ENCODE results near the gene PNMA8A.
A peak's percentile ranks its signal among the peaks of the same experiment; 100 is the strongest.

PNMA8A gene

DNA sequence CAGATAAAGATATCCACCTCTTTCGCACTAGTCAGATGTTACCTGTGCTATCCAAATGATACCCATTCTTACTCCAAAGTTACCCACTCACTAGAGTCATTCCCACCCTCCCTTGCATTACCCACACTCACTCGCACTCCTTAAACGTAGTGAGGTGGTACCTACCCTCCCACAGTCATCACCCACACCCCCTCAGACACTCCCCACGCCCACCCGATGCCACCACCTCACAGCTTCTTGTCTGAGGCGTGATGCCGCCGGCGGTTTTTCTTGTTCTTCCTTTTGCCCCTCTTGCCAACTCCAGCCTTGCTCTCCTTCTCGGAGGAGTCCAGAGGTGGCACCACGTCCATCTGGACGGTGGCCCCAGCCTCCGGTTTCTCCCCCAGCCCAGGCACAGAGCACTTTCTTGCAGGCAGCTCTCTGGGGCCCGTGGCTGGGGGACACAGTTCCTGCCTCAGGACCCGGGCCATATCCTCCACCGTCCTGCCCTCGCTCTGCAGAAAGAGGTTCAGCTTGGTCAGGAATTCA is 43.8 kb downstream of the PNMA8A start:
- Histone ChIP-seq H3K9me3 (ENCODE audit: insufficient read depth, low read depth, low read length) (no peaks in the 10 kb centered on the region), H3K79me2 (ENCODE audit: insufficient read depth, low read length) (no peaks in the 10 kb centered on the region), H2AFZ (ENCODE audit: low read length) (no peak overlapping the region), H3K9me2 (replicated peaks; ENCODE audit: low read depth, low read length) (no peaks in the 10 kb centered on the region), H3K4me3 (ENCODE audit: low read length, poor library complexity, severe bottlenecking) (no peak overlapping the region), H3K36me3 (ENCODE audit: insufficient read depth, low read length) (no peaks in the 10 kb centered on the region), H3K4me2 (ENCODE audit: low read depth, low read length, poor library complexity, severe bottlenecking) (no peak overlapping the region), H3K9ac (ENCODE audit: low read depth, low read length, poor library complexity, severe bottlenecking) (no peak overlapping the region), H4K20me1 (ENCODE audit: insufficient read depth, low read length, poor library complexity, severe bottlenecking) (no peaks in the 10 kb centered on the region), H3K27me3 (ENCODE audit: insufficient read depth, low read length, poor library complexity, severe bottlenecking) (no peaks in the 10 kb centered on the region), H3K4me1 (ENCODE audit: insufficient read depth, low read length, poor library complexity, severe bottlenecking) (no peaks in the 10 kb centered on the region), H3F3A (ENCODE audit: low read depth) (no peaks in the 10 kb centered on the region)
- no peak for TF ChIP-seq EZH2phosphoT487 (IDR thresholded peaks at IDR 0.05; ENCODE audit: borderline replicate concordance)
- TF ChIP-seq, protein P1, sequence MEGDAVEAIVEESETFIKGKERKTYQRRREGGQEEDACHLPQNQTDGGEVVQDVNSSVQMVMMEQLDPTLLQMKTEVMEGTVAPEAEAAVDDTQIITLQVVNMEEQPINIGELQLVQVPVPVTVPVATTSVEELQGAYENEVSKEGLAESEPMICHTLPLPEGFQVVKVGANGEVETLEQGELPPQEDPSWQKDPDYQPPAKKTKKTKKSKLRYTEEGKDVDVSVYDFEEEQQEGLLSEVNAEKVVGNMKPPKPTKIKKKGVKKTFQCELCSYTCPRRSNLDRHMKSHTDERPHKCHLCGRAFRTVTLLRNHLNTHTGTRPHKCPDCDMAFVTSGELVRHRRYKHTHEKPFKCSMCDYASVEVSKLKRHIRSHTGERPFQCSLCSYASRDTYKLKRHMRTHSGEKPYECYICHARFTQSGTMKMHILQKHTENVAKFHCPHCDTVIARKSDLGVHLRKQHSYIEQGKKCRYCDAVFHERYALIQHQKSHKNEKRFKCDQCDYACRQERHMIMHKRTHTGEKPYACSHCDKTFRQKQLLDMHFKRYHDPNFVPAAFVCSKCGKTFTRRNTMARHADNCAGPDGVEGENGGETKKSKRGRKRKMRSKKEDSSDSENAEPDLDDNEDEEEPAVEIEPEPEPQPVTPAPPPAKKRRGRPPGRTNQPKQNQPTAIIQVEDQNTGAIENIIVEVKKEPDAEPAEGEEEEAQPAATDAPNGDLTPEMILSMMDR (conservative IDR thresholded peaks at IDR 0.05; ENCODE audit: low read length), result no peak

- H3K4me3 ChIP-seq (ENCODE audit: low read length, poor library complexity, severe bottlenecking), result peak overlapping the region; percentile 70
- H3K4me2 ChIP-seq (ENCODE audit: low read depth, low read length, poor library complexity, severe bottlenecking), result peak overlapping the region; percentile 67
- H3K9me3 ChIP-seq (ENCODE audit: insufficient read depth, low read depth, low read length), result no peaks in the 10 kb centered on the region
- H3K4me1 ChIP-seq (ENCODE audit: insufficient read depth, low read length, poor library complexity, severe bottlenecking), result no peaks in the 10 kb centered on the region
- no peaks in the 10 kb centered on the region for H3K36me3 ChIP-seq (ENCODE audit: insufficient read depth, low read length)
- no peaks in the 10 kb centered on the region for H3K79me2 ChIP-seq (ENCODE audit: insufficient read depth, low read length)
- TF ChIP-seq EZH2phosphoT487 (IDR thresholded peaks at IDR 0.05; ENCODE audit: borderline replicate concordance), result no peak
- TF ChIP-seq, protein P1 (conservative IDR thresholded peaks at IDR 0.05; ENCODE audit: low read length), result no peak
- peak overlapping the region; percentile 85 for H2AFZ ChIP-seq (ENCODE audit: low read length)
- H3F3A ChIP-seq (ENCODE audit: low read depth), result no peaks in the 10 kb centered on the region
- H3K27me3 ChIP-seq (ENCODE audit: insufficient read depth, low read length, poor library complexity, severe bottlenecking), result no peaks in the 10 kb centered on the region
- H3K9ac ChIP-seq (ENCODE audit: low read depth, low read length, poor library complexity, severe bottlenecking), result no peak overlapping the region
- no peaks in the 10 kb centered on the region for H4K20me1 ChIP-seq (ENCODE audit: insufficient read depth, low read length, poor library complexity, severe bottlenecking)
- no peaks in the 10 kb centered on the region for H3K9me2 ChIP-seq (replicated peaks; ENCODE audit: low read depth, low read length)
Observed at GRCh38 chr19:46426506-46427162, 44.7 kb downstream of the PNMA8A start.

- H3K9me2 ChIP-seq (replicated peaks; ENCODE audit: low read depth, low read length), result no peaks in the 10 kb centered on the region
- H3K79me2 ChIP-seq (ENCODE audit: insufficient read depth, low read length), result no peaks in the 10 kb centered on the region
- TF ChIP-seq, protein P1 (conservative IDR thresholded peaks at IDR 0.05; ENCODE audit: low read length), result no peak
- no peak for TF ChIP-seq EZH2phosphoT487 (IDR thresholded peaks at IDR 0.05; ENCODE audit: borderline replicate concordance)
- no peak overlapping the region for H3K9ac ChIP-seq (ENCODE audit: low read depth, low read length, poor library complexity, severe bottlenecking)
- H3F3A ChIP-seq (ENCODE audit: low read depth), result no peaks in the 10 kb centered on the region
- no peaks in the 10 kb centered on the region for H3K36me3 ChIP-seq (ENCODE audit: insufficient read depth, low read length)
- H3K27me3 ChIP-seq (ENCODE audit: insufficient read depth, low read length, poor library complexity, severe bottlenecking), result no peaks in the 10 kb centered on the region
- no peaks in the 10 kb centered on the region for H3K9me3 ChIP-seq (ENCODE audit: insufficient read depth, low read depth, low read length)
- H3K4me2 ChIP-seq (ENCODE audit: low read depth, low read length, poor library complexity, severe bottlenecking), result peak overlapping the region; percentile 67
- H4K20me1 ChIP-seq (ENCODE audit: insufficient read depth, low read length, poor library complexity, severe bottlenecking), result no peaks in the 10 kb centered on the region
- H2AFZ ChIP-seq (ENCODE audit: low read length), result peak overlapping the region; percentile 85
- no peaks in the 10 kb centered on the region for H3K4me1 ChIP-seq (ENCODE audit: insufficient read depth, low read length, poor library complexity, severe bottlenecking)
- H3K4me3 ChIP-seq (ENCODE audit: low read length, poor library complexity, severe bottlenecking), result peak overlapping the region; percentile 70
Observed at GRCh38 chr19:46426035-46426505, 45.3 kb downstream of the PNMA8A start.
